ENCODE data around the gene NOP14. TPM values are rescaled to one million over a fixed set of nuclear protein-coding genes. Genes with fewer than 3 reads are reported as not detected.

NOP14 gene
- total and polyA plus RNA-seq, 2 of the 8 experiments (the other 6 are each of a cell fraction or from before 2014, with no cell fraction given): 8.6 to 45.3 TPM

DNA sequence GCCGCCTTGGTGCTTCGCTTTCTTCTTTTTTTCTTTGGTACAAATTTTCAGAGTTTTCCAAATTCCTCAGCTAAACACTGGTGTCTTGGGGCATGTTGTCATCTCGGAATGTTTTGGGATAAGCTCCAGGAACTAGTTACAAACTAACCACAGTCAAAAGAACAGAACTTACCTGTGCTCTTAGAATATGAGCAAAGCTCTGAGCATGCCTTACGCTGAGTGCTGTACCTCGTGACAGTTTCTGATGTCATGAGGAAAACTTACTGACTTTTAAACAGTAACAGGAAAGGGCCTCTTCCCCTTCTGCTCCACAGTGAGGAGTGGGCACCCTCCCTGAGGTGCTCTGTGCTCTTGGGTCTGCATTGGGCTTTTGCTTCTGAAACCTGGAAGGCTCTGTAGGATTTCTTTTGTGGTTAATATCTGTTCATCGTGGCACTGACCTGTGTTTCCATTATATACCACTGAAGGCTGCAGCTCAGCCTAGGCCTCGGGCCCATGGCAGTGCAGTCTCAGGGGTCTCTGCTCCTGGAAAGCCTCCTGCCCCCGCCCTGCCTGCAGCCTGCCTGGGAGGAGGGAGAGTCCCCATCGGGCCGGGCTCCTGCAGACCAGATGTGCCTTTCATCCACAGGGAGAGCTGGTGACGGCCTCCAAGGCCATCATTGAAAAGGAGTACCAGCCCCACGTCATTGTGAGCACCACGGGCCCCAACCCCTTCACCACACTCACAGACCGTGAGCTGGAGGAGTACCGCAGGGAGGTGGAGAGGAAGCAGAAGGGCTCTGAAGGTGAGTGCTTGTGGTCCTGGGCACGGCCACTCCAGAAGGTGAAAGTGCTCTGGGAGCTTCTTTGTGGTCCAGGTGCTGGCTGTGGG lies 48.7 kb downstream of the NOP14 start:
- H3K18ac ChIP-seq (ENCODE audit: extremely low read depth, low read length): no peak overlapping the region
- no peak overlapping the region for H4K91ac ChIP-seq (replicated peaks; ENCODE audit: insufficient read length, low read length)
- no peak overlapping the region for H2AK5ac ChIP-seq (ENCODE audit: low read depth, low read length)
- H3K27me3 ChIP-seq (replicated peaks in 1 of 4; ENCODE audit: control insufficient read depth in 3 of 4, extremely low read depth in 1 of 4, insufficient read depth in 3 of 4, low read length in 3 of 4): no peaks in the 10 kb centered on the region
- DNase-seq (ENCODE audit: low read depth in 1 of 2, low spot score in 2 of 2): no peak
- WGBS, 2 experiments (ENCODE audit: extremely low coverage in 1 of 2, insufficient coverage in 1 of 2, insufficient read length in 1 of 2, insufficient replicate concordance in 2 of 2, low coverage in 1 of 2, low lambda C conversion rate in 2 of 2, missing lambda C conversion rate in 1 of 2): 93% methylated on average over 16 of the region's 16 CpGs; no CpG with 5 or more reads in 1 of the 2 experiments
- H2BK5ac ChIP-seq (ENCODE audit: low read depth, low read length): no peak overlapping the region
- no peak overlapping the region for H3K56ac ChIP-seq (replicated peaks; ENCODE audit: insufficient read length, low read depth, low read length)
- TF ChIP-seq EZH2 (IDR thresholded peaks at IDR 0.05; ENCODE audit: low read depth, low read length, severe bottlenecking) (no peak), EP300 (IDR thresholded peaks at IDR 0.05; ENCODE audit: borderline replicate concordance in 1 of 2, low read depth in 2 of 2, low read length in 2 of 2) (no peak), TBP (IDR thresholded peaks at IDR 0.05; ENCODE audit: low read depth, low read length) (no peak), RFX5 (IDR thresholded peaks at IDR 0.05; ENCODE audit: borderline replicate concordance, low read depth, low read length) (no peak)
- no peak for FAIRE-seq
- no peak overlapping the region for H2BK12ac ChIP-seq (ENCODE audit: low read depth, low read length)
- ChIA-PET CTCF (ENCODE audit: partially characterized antibody) (interaction anchor here (1.7 to 4.5 kb wide), 3 partner anchors 10 to 39 kb away, joined by 4 to 23 read pairs (median 13); no protein-coding TSS in a partner anchor), POLR2A (ENCODE audit: partially characterized antibody) (interaction anchor here (0.7 to 1.6 kb wide), 3 partner anchors 9 to 22 kb away, joined by 4 to 9 read pairs (median 4); no protein-coding TSS in a partner anchor)
- peaks cover 3 to 28% (median 16%) of the 10 kb centered on the region in 4 experiments; a peak in 7 of 8 replicates for H3K36me3 ChIP-seq (ENCODE audit: control insufficient read depth in 2 of 4, insufficient read depth in 4 of 4, low read length in 3 of 4)
- no peak overlapping the region for H3K4me2 ChIP-seq (ENCODE audit: insufficient read depth in 1 of 2, low read depth in 2 of 2, low read length in 2 of 2)
- H3K23ac ChIP-seq (ENCODE audit: insufficient read length): no peak overlapping the region
- no peak overlapping the region for H4K5ac ChIP-seq (ENCODE audit: insufficient read length, low read depth, low read length)
- H4K20me1 ChIP-seq (replicated peaks in 1 of 2; ENCODE audit: control insufficient read depth in 1 of 2, insufficient read depth in 2 of 2, low read length in 2 of 2): peaks cover 1 to 2% of the 10 kb centered on the region in 2 experiments
- no peaks in the 10 kb centered on the region for H3K9me3 ChIP-seq (ENCODE audit: insufficient read depth in 2 of 2, low read depth in 1 of 2, low read length in 1 of 2)
- no peak overlapping the region for H3K27ac ChIP-seq (ENCODE audit: low read depth, low read length)
- no peaks in the 10 kb centered on the region for H3K4me1 ChIP-seq (replicated peaks in 1 of 4; ENCODE audit: control insufficient read depth in 3 of 4, insufficient read depth in 4 of 4, low read length in 3 of 4)
- no peak overlapping the region for H3K4ac ChIP-seq (replicated peaks; ENCODE audit: insufficient read length, low read depth, low read length)
- H3K9ac ChIP-seq (replicated peaks in 1 of 4; ENCODE audit: extremely low read depth in 1 of 4, low read depth in 3 of 4, low read length in 3 of 4): no peak overlapping the region
- H2AFZ ChIP-seq (ENCODE audit: low read length): no peak overlapping the region
- no peak overlapping the region for H2BK20ac ChIP-seq (ENCODE audit: low read length)
- H3K23me2 ChIP-seq (ENCODE audit: low read depth, low read length): no peaks in the 10 kb centered on the region
- H2BK15ac ChIP-seq (ENCODE audit: low read length): no peak overlapping the region
- no peaks in the 10 kb centered on the region for H3K79me2 ChIP-seq (ENCODE audit: control insufficient read depth in 1 of 2, insufficient read depth in 2 of 2, low read length in 2 of 2)
- H2BK120ac ChIP-seq (replicated peaks; ENCODE audit: low read depth, low read length): no peak overlapping the region
- H3K79me1 ChIP-seq (ENCODE audit: low read depth, low read length): no peaks in the 10 kb centered on the region; the same call in 1 of the 2 replicates
- H3K14ac ChIP-seq (ENCODE audit: insufficient read length): no peak overlapping the region
- H4K8ac ChIP-seq (ENCODE audit: extremely low read depth, insufficient read depth, low read length): no peak overlapping the region; the same call in 1 of the 2 replicates
- no peak overlapping the region for H3K4me3 ChIP-seq (ENCODE audit: extremely low read depth in 1 of 4, insufficient read depth in 2 of 4, low read depth in 3 of 4, low read length in 4 of 4)
